Stomach (tissue), 4 donors: ENCODE measurements around the gene NECTIN1.

ENCODE experiments used
- CTCF ChIP-seq, 7 experiments: fragments of 450-650 bp in 4 of 7; fragments of 200-600 bp in 3 of 7; sonication (generic) in 3 of 7; IDR thresholded peaks; one replicate each; pipeline ENCODE4 v1.5.1; 2016 to 2019; ENCODE audit warnings: antibody characterized with exemption in 7 of 7, control low read depth in 2 of 7, mild to moderate bottlenecking in 1 of 7
- POLR2A ChIP-seq, 4 donors: fragments of 450-650 bp; IDR thresholded peaks; one replicate each; pipeline ENCODE4 v1.6.1; 2016; ENCODE audit warnings: antibody characterized with exemption in 4 of 4, control low read depth in 2 of 4, mild to moderate bottlenecking in 1 of 4, moderate library complexity in 1 of 4

DNA sequence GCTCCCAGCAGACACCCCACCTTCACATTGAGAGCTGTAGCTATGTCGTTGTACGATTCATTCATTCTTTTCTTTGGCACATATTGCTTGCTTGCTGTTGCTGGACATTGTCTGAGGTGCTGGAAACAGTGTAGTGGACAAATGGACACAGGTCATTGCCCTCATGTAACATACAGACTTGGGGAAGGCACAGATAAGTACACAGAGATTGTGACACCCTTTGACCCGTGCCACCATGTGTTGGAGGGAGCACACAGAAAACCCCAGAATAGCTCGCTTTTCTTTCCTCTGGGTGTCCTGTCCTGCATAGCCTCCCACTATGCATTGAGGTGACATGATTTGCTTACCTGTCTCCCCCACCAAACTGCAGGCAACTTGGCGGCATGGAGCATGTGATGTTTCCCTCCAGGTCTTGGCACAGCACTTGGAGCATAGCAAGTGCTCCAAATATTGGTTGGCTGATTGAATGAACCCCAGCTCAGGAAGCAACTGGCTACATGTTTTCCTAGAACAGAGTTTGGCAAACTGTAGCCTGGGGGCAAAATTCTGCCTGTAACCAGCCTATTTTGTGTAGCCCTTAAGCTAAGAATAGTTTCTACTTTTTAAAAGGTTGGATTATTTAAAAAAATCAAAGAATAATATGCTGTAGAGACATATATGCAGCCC is 30.9 kb upstream of the NECTIN1 start:
- TF ChIP-seq CTCF (IDR thresholded peaks at IDR 0.05), result no peak
- TF ChIP-seq POLR2A (IDR thresholded peaks at IDR 0.05), result no peak
